SK-N-SH (cell line): ENCODE measurements around the gene MYORG. TPM values are rescaled to one million over a fixed set of nuclear protein-coding genes. Genes with fewer than 3 reads are reported as not detected.

Source experiments
- CTCF ChIA-PET: fragments of 300-600, 350-600 bp; formaldehyde crosslinking; extraction: SDS; loops from one replicate; lab custom pipeline; 2021; lab: Yijun Ruan, JAX
- POLR2A ChIA-PET: fragments of 350-600 bp; sonication (Branson Sonifier 250); formaldehyde crosslinking; extraction: SDS; loops from one replicate; lab custom pipeline; 2020; ENCODE audit warnings: antibody characterized with exemption, inconsistent platforms; lab: Yijun Ruan, JAX
- DNase-seq: peaks from one replicate; pipeline ENCODE4 v3.0.0; 2012
- H2AFZ ChIP-seq: fragments of 200-600 bp; sonication (generic); 2 replicates; pipeline ENCODE4 v1.8.1; 2016; ENCODE audit warnings: antibody characterized with exemption, mild to moderate bottlenecking, low read depth
- H3F3A ChIP-seq: fragments of 200-600 bp; sonication (generic); replicated peaks from 2 replicates; pipeline ENCODE3; 2016; ENCODE audit warnings: antibody characterized with exemption, mild to moderate bottlenecking; ENCODE audit not compliant: insufficient read depth
- H3K27ac ChIP-seq, 2 experiments: fragments of 200-500 bp in 1 of 2; fragments of 200-600 bp in 1 of 2; sonication (Bioruptor generic) in 1 of 2; sonication (generic), shearing (Covaris generic) in 1 of 2; 2 replicates each; pipeline versions ENCODE4 v1.5.1 to v1.6.1; 2014 to 2016; ENCODE audit warnings: low read depth in 2 of 2, inconsistent platforms in 1 of 2, low read length in 1 of 2, mild to moderate bottlenecking in 1 of 2, mixed read lengths in 1 of 2
- H3K27me3 ChIP-seq: fragments of 200-600 bp; sonication (generic), shearing (Covaris generic); 2 replicates; pipeline ENCODE4 v1.6.1; 2016; ENCODE audit warnings: mixed run types; ENCODE audit not compliant: insufficient read depth
- H3K36me3 ChIP-seq, 2 experiments: fragments of 200-500 bp in 1 of 2; fragments of 200-600 bp in 1 of 2; sonication (Bioruptor generic) in 1 of 2; sonication (generic) in 1 of 2; replicated peaks in 1 of 2; 2 replicates each; pipeline versions ENCODE3 to v1.5.1; 2014 to 2016; ENCODE audit warnings: low read length in 1 of 2, mild to moderate bottlenecking in 1 of 2; ENCODE audit not compliant: insufficient read depth in 2 of 2, control insufficient read depth in 1 of 2
- H3K4me1 ChIP-seq, 2 experiments: fragments of 200-500 bp in 1 of 2; fragments of 200-600 bp in 1 of 2; sonication (Bioruptor generic) in 1 of 2; sonication (generic), shearing (Covaris generic) in 1 of 2; 2 replicates each; pipeline versions ENCODE4 v1.5.1 to v1.6.1; 2014 to 2016; ENCODE audit warnings: low read depth in 1 of 2, low read length in 1 of 2, mixed run types in 1 of 2; ENCODE audit not compliant: insufficient read depth in 2 of 2, control insufficient read depth in 1 of 2
- H3K4me2 ChIP-seq: fragments of 200-600 bp; sonication (generic), shearing (Covaris generic); 2 replicates; pipeline ENCODE4 v1.6.1; 2017; ENCODE audit warnings: mixed run types
- H3K4me3 ChIP-seq, 2 experiments: fragments of 200-500 bp in 1 of 2; fragments of 200-600 bp in 1 of 2; sonication (Bioruptor generic) in 1 of 2; sonication (generic), shearing (Covaris generic) in 1 of 2; 2 replicates each; pipeline versions ENCODE4 v1.5.1 to v1.8.1; 2014 to 2016; ENCODE audit warnings: low read depth in 2 of 2, inconsistent platforms in 1 of 2, low read length in 1 of 2, mild to moderate bottlenecking in 1 of 2, mixed read lengths in 1 of 2, moderate library complexity in 1 of 2
- H3K79me2 ChIP-seq: fragments of 200-600 bp; sonication (generic); 2 replicates; pipeline ENCODE4 v1.8.1; 2017; ENCODE audit warnings: mild to moderate bottlenecking; ENCODE audit not compliant: insufficient read depth
- H3K9ac ChIP-seq: fragments of 200-600 bp; sonication (generic); 2 replicates; pipeline ENCODE4 v1.6.1; 2017; ENCODE audit warnings: mixed run types
- H3K9me2 ChIP-seq: fragments of 200-600 bp; sonication (generic); 2 replicates; pipeline ENCODE4 v1.6.1; 2017; ENCODE audit warnings: mixed run types
- H3K9me3 ChIP-seq: fragments of 200-600 bp; sonication (generic); 2 replicates; pipeline ENCODE4 v1.6.1; 2017; ENCODE audit warnings: mixed run types, mild to moderate bottlenecking, moderate library complexity
- H4K20me1 ChIP-seq: fragments of 200-600 bp; sonication (generic); 2 replicates; pipeline ENCODE4 v1.6.1; 2017; ENCODE audit warnings: mild to moderate bottlenecking, mixed run types; ENCODE audit not compliant: insufficient read depth
- CHD2 ChIP-seq: fragments of 150-350 bp; IDR thresholded peaks from 2 replicates; pipeline ENCODE4 v1.6.1; 2018; ENCODE audit warnings: low read length; ENCODE audit not compliant: partially characterized antibody
- EP300 ChIP-seq, 2 experiments: IDR thresholded peaks; 2 replicates each; pipeline versions ENCODE4 v1.4.0 to v1.6.1; 2012; ENCODE audit warnings: borderline replicate concordance in 1 of 2, low read depth in 1 of 2, low read length in 1 of 2
- EZH2phosphoT487 ChIP-seq: fragments of 200-600 bp; sonication (generic); IDR thresholded peaks from 2 replicates; pipeline ENCODE4 v1.6.1; 2017; ENCODE audit warnings: low read depth, mixed run types, mild to moderate bottlenecking, antibody characterized with exemption, moderate library complexity, borderline replicate concordance
- FOXJ3 ChIP-seq: sonication (generic); formaldehyde crosslinking; IDR thresholded peaks from 2 replicates; pipeline ENCODE4 v1.5.1; 2020; ENCODE audit warnings: mild to moderate bottlenecking, missing genetic modification reagents
- FOXM1 ChIP-seq: IDR thresholded peaks from 2 replicates; pipeline ENCODE4 v1.4.0; 2012; ENCODE audit warnings: low read depth, mild to moderate bottlenecking
- MXI1 ChIP-seq: IDR thresholded peaks from 2 replicates; pipeline ENCODE4 v1.6.1; 2012; ENCODE audit warnings: mild to moderate bottlenecking, low read depth, low read length, improper control_type of control experiment
- NFIC ChIP-seq: IDR thresholded peaks from 2 replicates; pipeline ENCODE4 v1.4.0; 2012; ENCODE audit warnings: borderline replicate concordance
- SIN3A ChIP-seq: IDR thresholded peaks from 2 replicates; pipeline ENCODE4 v1.6.1; 2012; ENCODE audit warnings: low read depth, mild to moderate bottlenecking, low read length, moderate library complexity, borderline replicate concordance
- SMC3 ChIP-seq: IDR thresholded peaks from 2 replicates; pipeline ENCODE4 v1.6.1; 2012; ENCODE audit warnings: low read depth, low read length, improper control_type of control experiment
- TCF12 ChIP-seq: IDR thresholded peaks from 2 replicates; pipeline ENCODE4 v1.4.0; 2012
- TEAD4 ChIP-seq: IDR thresholded peaks from 2 replicates; pipeline ENCODE4 v1.4.0; 2012; ENCODE audit warnings: mild to moderate bottlenecking, borderline replicate concordance; ENCODE audit not compliant: insufficient read depth
- USF2 ChIP-seq: fragments of 150-350 bp; IDR thresholded peaks from 2 replicates; pipeline ENCODE4 v1.6.1; 2017; ENCODE audit warnings: antibody characterized with exemption, low read length, low read depth, borderline replicate concordance
- ZBTB33 ChIP-seq: IDR thresholded peaks from 2 replicates; pipeline ENCODE4 v1.4.0; 2012; ENCODE audit warnings: low read depth, borderline replicate concordance
- WGBS: methylation state at CpG from one replicate; pipeline ENCODE4 v1.1.6; 2017; ENCODE audit warnings: low lambda C conversion rate; 5-methylcytosine and 5-hydroxymethylcytosine counted together
- polyA plus RNA-seq, 3 experiments: library from polyadenylated mRNA; depleted of rRNA; stranded (reverse); fragments of >200 nt; gene quantifications; 2 replicates each; pipeline ENCODE4 v1.2.3, GENCODE V29; 2012

The MYORG gene
- polyA plus RNA-seq, 1 of the 3 experiments (the other 2 are of a cell fraction) = 1.1 TPM

GRCh38 chr9:34371886-34372466, 4.7 kb downstream of the MYORG start:
- peaks cover 0 to 28% of the 10 kb centered on the region in 2 experiments; a peak in 2 of 4 replicates for H3K4me1 ChIP-seq
- CTCF ChIA-PET = no interaction called here
- no peaks in the 10 kb centered on the region for H3K9me3 ChIP-seq
- WGBS = 95% methylated on average over 39 of the region's 60 CpGs
- no peak for DNase-seq
- H3K79me2 ChIP-seq = no peaks in the 10 kb centered on the region
- peaks cover 0 to 5% of the 10 kb centered on the region in 2 experiments for H3K36me3 ChIP-seq
- H3F3A ChIP-seq = no peaks in the 10 kb centered on the region
- TF ChIP-seq FOXM1 (no peak), TCF12 (no peak), SMC3 (no peak), EZH2phosphoT487 (no peak), CHD2 (no peak), NFIC (no peak), FOXJ3 (no peak), TEAD4 (no peak), MXI1 (no peak), EP300 (IDR thresholded peaks at IDR 0.05; ENCODE audit: borderline replicate concordance in 1 of 2, low read depth in 1 of 2, low read length in 1 of 2) (no peak), ZBTB33 (no peak), SIN3A (no peak), USF2 (no peak)
- TF ChIP-seq, all 33 proteins: peak for 0
- Histone ChIP-seq H2AFZ (no peak overlapping the region), H3K4me2 (no peak overlapping the region), H3K9ac (no peak overlapping the region), H3K27me3 (no peaks in the 10 kb centered on the region), H3K9me2 (no peaks in the 10 kb centered on the region), H4K20me1 (no peaks in the 10 kb centered on the region), H3K27ac (no peak overlapping the region; a peak in 1 of 4 replicates), H3K4me3 (no peak overlapping the region)
- POLR2A ChIA-PET = no interaction called here
